ENCODE measurements around the gene ZNF398. TPM values are rescaled to one million over a fixed set of nuclear protein-coding genes. Genes with fewer than 3 reads are reported as not detected.

ZNF398 gene
- total and polyA plus RNA-seq, 9 of the 15 experiments (the other 6 are each of a cell fraction or from before 2014, with no cell fraction given) = 4.0 to 18.6 (median 10.4) TPM

GRCh38 chr7:149188637-149189259 lies 41.5 kb downstream of the ZNF398 start (continued):
- TF ChIP-seq, protein P1, sequence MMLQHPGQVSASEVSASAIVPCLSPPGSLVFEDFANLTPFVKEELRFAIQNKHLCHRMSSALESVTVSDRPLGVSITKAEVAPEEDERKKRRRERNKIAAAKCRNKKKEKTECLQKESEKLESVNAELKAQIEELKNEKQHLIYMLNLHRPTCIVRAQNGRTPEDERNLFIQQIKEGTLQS (IDR thresholded peaks at IDR 0.05) = peak; percentile 69
- TF ChIP-seq, protein P1 (CRISPR knock-in tag; conservative IDR thresholded peaks at IDR 0.05) = no peak
- TF ChIP-seq ATF7 (IDR thresholded peaks at IDR 0.05) (no peak; the same call in 1 of the 2 replicates), CREM (IDR thresholded peaks at IDR 0.05; ENCODE audit: low read depth) (0 out of 2 replicates have a peak, but pooled peaks have one; percentile 7), MIER1 (IDR thresholded peaks at IDR 0.05; ENCODE audit: low read depth) (no peak)

DNA sequence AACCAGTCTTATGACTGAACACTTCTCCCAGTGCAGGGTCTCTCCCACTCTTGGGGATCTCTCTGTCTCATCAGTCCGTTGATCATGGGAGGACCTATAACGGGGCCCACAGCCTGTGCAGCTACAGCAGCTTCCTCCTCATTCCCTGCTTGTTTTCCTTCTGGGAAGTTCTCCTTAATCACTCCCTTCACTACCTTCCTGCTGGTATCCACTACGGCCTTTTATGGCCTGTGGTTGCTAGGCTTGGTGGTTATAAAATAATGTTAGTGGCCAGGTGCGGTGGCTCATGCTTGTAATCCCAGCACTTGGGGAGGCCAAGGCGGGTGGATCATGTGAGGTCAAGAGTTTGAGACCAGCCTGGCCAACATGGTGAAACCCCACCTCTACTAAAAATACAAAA lies 44.6 kb downstream of the ZNF398 start:
- Histone ChIP-seq H3K4me1 (replicated peaks in 1 of 2; ENCODE audit: control insufficient read depth in 2 of 2, insufficient read depth in 2 of 2, low read length in 2 of 2) (peaks cover 7 to 21% of the 10 kb centered on the region in 2 experiments; a peak in 4 of 5 replicates), H3K9me1 (ENCODE audit: control insufficient read depth, insufficient read depth, low read length) (no peaks in the 10 kb centered on the region), H3K9me3 (replicated peaks; ENCODE audit: control insufficient read depth, insufficient read depth, low read depth, low read length) (no peaks in the 10 kb centered on the region), H3K4me2 (ENCODE audit: insufficient read depth, low read length) (no peak overlapping the region), H3K27me3 (ENCODE audit: control insufficient read depth in 2 of 2, insufficient read depth in 2 of 2, low read length in 2 of 2) (no peaks in the 10 kb centered on the region), H2AFZ (ENCODE audit: low read depth, low read length) (peak overlapping the region; percentile 43), H3K4me3 (no peak overlapping the region), H3K27ac (ENCODE audit: extremely low read depth, low read depth, low read length) (no peak overlapping the region), H3K79me2 (ENCODE audit: control insufficient read depth, insufficient read depth, low read length) (peaks cover 18% of the 10 kb centered on the region), H3K9ac (ENCODE audit: insufficient read depth in 1 of 2, low read depth in 2 of 2, low read length in 2 of 2) (no peak overlapping the region), H3K36me3 (ENCODE audit: control insufficient read depth, insufficient read depth, low read length) (peaks cover 1% of the 10 kb centered on the region; the same call in 1 of the 3 replicates), H4K20me1 (replicated peaks; ENCODE audit: control insufficient read depth, insufficient read depth, low read length) (peaks cover 3% of the 10 kb centered on the region; the same call in 1 of the 2 replicates)
- no peak for FAIRE-seq
- 44% methylated on average over 5 of the region's 5 CpGs for WGBS (ENCODE audit: insufficient coverage, low coverage, missing lambda C conversion rate)
- POLR2A ChIA-PET = interaction anchor here (0.6 to 1.2 kb wide), 2 partner anchors 10 to 32 kb away, joined by 3 to 4 read pairs; no protein-coding TSS in a partner anchor
- BruUV-seq (replicated peaks) = no TSS peak
- CTCF ChIA-PET (ENCODE audit: low intra/inter-chr PET ratio) = no interaction called here
- no peak for ATAC-seq
- in situ Hi-C loops (cut with MboI) = no loop called here
- intact Hi-C loops (cut with micrococcal nuclease) = no loop called here
- 0 out of 2 replicates have a peak, but pooled peaks have one; percentile 39 for TF ChIP-seq HMBOX1 (IDR thresholded peaks at IDR 0.05)
- no peak for TF ChIP-seq HEY1 (CRISPR knock-in tag; IDR thresholded peaks at IDR 0.05; ENCODE audit: borderline replicate concordance)
- DNase-seq (ENCODE audit: extremely low read depth in 1 of 4, low spot score in 3 of 4) = no peak

All from K562 (cell line).